Stimulated activated CD8-positive, alpha-beta memory T cell treated with anti-CD3 and anti-CD28 coated beads, Interleukin-4, amount 100 ng/mL, for 4 hours (primary cell): ENCODE data around the gene HSCB.
"Not testable (repeated sequence)": the region's sequence is repeated elsewhere in the genome, so short reads cannot be mapped to it uniquely, and the experiment has no call there.

Experiments used
- DNase-seq, 2 donors: peaks; one replicate each; pipeline ENCODE4 v3.0.0-alpha.2; 2020; ENCODE audit warnings: low read depth in 2 of 2, low spot score in 1 of 2

The HSCB gene

DNA sequence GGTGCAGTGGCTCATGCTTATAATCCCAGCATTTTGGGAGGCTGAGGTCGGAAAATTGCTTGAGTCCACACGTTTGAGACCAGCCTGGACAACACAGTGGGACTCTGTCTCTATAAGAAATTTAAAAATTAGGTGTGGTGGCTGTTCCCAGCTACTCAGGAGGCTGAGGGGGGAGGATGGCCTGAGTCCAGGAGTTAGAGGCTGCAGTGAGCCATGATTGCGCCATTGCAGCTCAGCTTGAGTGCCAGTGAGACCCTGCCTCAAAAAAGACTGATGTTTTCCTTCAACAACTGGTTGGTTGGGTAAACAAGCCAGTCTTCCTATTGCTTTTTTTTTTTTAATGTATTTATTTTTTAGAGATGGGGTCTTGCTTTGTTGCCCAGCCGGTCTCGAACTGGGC is 49.3 kb downstream of the HSCB start:
- DNase-seq = no peak

DNA sequence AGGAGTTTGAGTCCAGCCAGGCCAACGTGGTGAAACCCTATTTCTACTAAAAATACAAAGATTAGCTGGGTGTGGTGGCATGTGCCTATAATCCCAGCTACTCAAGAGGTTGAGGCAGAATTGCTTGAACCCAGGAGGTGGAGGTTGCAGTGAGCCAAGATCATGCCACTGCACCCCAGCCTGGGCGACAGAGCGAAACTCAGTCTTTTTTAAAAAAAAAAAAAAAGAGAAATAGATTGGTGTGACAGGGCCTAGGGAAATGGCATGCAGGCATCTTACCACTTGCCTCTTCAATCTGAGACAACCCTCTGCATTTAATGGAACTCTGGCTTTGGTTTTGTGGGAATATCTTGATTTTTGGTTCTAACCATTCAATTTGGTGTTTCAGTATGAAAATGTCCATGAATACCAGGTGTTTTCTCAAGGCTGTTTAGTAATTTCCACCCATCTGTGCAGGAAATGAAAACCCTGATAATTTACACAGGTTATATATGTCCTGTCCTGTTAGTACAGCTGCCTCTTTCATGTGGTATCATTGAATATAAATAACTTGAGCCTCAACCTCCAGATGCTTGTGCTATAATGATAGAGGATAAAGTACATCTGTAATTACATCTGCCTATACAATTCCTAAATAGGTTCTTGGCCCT is 50.1 kb downstream of the HSCB start:
- DNase-seq = no peak

DNA sequence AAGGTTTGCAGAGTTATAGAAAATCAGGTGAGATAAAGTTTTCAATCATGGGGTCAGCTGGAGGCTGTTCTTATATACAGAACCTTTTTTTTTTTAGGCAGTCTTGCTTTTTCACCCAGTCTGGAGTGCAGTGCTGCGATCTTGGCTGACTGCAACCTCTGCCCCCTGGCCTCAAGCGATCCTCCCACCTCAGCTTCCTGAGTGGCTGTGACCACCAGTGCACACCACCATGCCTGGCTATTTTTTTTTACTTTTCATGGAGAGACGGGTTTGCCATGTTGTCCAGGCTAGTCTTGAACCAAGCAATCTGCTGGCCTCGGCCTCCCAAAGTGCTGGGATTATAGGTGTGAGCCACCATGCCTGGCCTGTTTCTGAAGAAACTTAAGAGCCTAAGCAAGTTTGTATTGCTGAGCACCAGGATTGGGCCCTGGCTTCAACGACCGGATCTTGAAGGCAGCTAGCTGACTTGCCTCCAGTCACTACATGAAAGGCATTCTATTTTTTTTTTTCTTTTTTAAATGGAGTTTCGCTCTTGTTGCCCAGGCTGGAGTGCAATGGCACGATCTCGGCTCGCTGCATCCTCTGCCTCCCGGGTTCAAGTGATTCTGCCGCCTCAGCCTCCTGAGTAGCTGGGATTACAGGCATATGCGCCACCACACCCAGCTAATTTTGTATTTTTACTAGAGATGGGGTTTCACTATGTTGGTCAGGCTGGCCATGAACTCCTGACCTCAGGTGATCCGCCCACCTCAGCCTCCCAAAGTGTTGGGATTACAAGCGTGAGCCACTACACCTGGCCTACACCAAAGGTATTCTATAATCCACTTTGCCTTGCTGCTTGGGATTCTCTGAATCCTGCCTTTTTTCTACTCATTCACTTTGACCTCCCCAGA is 50.9 kb downstream of the HSCB start:
- no peak for DNase-seq

DNA sequence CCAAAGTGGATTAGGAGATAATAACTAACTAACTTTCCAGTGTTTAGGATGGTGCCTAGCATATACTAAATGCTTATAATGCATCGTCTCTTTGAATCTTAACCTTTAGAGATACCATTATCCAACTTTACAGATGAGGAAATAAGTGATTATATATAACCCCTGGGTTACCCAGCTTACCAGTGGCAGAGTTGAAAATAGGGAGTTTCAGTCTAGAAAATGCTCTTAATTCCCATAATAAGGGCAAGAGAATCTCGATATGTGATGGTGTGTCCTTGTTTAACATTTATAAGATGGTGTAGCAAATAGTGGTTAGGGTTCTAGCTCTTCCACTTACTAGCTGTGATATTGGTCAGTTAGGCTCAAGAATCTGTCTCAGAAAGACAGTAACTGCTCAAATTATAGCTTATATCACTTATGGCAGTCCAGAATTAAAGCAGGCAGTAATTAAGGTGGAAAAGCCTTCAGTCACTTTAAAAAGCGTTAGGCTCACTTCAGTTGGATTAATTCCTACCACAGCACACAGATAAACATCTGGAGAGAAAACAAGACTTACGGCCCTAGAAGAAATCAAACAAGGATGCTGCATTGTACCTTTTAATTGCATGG is 52.2 kb downstream of the HSCB start:
- no peak for DNase-seq

DNA sequence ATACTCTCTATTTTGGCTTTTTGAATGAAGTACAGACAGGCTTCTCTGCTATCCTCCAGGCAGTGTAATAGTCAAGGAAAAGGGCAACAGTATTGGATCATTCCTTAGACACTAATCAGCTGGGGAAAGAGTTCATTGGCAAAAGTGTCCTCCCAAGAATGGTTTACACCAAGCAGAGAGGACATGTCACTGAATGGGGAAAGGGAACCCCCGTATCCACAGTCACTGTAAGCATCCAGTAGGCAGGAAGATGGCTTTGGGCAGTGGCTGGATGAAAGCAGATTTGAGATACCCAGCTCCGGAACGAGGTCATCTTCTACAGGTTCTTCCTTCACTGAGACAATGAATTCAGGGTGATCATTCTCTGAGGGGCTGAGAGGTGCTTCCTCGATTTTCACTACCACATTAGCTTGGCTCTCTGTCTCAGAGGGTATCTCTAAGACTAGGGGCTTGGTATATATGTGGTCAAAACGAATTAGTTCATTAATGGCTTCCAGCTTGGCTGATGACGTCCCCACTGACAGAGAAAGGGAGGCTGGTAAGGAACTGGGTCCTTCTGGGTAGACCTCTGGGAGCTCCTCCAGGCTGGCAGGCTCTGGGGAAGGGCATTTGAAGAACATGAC is 53.3 kb downstream of the HSCB start:
- no peak for DNase-seq

DNA sequence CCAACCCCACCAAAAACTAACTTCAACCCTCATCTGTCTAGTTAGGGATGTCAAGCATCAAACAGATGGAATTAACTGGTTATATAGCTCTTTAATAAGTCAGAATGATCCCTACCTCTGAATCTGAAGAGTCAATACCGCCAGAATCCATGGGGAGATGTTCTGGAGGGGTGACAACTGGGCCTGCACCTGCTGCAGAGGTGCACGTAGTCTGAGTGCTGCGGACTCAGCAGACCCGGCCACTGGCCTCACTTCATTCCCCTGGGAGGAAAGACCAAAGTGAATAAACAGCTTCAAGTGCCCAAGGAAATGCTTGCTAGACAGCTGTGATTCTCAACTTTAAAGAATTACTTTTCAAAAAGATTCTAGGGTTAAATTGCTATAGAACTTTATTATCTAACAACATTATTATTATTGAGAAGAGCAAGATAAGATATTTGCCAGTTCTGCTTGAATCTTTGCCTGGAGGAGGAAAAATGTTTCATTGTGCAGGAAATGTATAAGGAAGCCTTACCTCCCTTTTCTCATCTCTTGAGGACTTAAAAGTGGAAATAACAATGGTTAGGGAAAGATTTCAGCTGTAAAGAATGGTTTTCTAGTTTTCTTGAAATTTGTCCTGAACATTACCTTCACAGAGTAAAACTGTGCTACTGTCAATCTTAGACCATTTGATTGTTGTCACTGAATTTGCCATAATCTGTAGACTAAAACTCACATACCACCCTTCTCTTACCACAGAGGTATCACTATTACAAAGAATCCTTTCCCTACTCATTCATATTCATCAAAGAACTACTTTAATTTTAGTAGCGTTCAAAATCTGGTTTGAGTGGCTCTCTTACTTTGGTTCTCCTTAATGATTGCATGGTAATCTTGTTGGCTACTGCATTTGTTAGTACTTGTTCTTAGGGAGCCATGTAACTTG is 54.4 kb downstream of the HSCB start:
- DNase-seq = no peak

DNA sequence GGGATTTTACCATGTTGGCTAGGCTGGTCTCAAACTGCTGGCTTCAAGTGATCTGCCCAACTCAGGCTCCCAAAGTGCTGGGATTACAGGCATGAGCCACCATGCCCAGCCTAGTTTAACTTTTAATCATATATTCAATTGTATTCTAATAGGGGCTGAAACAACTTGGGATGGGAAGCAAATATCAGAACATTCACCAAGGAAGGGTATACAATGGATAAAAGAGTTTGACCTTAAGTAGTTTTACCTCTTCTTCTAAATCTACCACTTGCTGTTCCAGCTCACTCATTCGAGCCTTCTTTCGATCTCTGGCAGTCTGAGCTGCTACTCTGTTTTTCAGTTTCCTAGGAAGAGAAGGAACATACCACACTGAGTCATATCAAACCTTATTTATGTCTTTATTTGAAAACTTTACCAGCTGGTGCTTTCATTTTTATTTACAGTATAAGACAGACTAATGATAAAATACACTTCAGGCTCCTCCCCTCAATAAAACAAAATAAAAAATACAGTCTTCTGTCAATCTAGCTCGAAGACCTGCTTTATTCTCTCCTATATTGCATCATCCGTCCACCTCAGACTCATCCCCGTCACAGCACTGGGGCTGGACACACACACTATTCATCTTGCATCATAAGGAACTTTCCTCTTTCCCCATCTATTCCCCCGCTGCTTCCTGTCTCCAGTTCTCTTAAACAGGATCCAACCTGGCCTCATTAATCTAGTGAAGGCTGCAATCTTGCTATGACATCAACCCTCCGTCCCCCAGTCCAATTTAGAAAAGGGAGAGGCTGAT is 57.2 kb downstream of the HSCB start:
- no peak for DNase-seq

DNA sequence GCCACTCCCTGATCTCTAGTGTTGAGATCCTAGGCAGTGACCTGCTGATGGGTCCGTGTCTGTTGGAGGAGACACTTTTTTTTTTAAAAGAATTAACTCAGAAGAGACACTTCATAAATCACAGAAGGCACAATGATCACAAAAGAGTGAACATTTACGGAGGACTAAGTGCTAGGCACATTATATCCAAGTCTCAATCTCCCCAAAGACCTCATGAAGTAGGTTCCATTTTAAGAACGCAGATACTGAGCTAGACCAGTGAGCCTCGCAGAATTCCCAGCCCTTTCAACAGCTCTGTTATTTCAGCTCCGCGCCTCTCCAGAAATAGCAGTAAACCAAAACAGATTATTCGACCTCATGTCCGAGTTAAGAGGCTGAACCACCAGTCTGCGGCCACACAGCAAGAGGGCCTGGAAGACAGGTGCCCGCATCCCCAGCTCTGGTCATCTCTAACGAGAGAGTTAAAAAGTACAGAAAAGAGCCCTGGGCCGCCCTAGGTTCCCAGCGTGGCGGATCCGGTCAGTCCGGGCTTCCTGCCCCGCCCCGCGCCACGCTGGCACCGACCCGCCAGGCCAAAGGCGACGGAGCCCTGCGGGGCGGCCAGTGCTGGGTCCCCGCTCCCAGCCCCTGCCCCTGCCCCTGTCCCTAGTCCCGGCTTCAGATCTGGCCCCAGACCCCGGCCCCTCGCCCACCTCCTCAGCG is 57.9 kb downstream of the HSCB start:
- DNase-seq = no peak

DNA sequence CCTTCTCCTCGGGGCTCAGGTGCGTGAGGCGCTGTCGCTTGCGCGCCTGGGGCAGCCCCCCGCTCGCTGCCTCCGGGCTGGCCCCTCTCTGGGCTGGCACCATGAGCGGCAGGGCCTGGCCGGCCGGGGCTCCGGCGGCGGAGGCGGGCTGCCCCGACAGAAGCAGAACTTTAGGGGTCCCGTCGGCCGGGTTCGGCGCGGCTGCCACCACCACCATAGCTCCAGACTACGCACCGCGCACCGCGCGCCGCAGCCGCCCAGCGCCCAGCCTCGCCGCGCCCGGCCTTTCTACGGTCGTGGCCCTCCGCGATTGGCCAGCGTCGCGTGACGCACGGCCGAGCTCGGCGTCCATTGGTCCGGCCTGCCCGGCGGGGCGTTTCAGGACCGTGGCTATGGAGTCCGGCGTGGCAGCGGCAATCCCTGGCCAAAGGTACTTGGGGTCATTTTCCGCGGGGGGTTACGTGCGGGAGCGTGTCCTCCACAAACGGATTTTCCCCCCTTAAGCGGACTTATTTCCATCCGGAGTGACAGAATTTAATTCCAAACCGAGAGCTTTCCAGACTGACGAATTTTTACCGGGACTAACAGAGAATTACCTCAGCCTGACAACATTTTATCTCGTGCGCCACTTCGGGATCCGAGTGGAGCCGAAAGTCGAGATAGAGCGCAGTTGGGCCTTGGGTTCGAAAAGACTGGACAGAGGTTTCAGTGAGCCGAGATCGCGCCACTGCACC is 58.6 kb downstream of the HSCB start, which contains the start of gene XBP1:
Gene XBP1 (minus strand): TSS at position 262 of the 734 bp plus-strand sequence.
- DNase-seq = peak; percentile 74 to 80

DNA sequence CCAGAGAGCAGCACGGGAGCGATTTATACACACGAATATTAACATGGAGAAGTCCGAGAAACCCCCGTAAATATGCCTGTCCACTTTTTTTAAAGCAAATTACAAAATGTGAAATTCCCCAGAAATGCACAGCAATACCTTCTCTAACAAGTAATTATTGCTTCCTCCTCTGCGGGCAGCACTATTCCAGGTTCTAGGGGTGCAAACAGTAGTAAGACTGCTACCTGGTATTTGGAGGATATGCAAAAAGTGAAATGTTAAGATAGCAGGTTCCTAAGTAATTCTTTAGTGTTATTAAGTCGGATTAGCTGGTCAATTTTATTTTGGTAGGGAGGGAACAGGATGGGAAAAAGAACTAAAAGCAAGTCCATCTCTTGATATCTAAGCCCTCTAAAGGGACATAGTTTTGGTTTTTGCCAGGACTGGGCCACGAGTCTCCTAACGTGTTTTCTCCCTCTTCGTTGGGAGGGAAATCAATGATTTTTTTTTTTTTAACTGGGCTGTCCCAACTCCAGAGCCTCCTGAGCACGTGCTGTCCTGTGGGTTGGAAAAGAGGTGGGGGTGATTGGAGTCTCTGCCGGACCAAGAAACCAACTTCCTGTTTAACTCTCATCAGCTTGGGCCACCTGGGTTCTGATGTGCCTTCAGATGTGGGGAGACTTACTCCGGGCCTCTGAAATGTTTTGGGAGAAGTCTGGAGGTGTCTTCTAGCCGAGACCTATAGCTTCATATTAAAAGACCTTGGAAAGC is 60.2 kb downstream of the HSCB start:
- no peak for DNase-seq

DNA sequence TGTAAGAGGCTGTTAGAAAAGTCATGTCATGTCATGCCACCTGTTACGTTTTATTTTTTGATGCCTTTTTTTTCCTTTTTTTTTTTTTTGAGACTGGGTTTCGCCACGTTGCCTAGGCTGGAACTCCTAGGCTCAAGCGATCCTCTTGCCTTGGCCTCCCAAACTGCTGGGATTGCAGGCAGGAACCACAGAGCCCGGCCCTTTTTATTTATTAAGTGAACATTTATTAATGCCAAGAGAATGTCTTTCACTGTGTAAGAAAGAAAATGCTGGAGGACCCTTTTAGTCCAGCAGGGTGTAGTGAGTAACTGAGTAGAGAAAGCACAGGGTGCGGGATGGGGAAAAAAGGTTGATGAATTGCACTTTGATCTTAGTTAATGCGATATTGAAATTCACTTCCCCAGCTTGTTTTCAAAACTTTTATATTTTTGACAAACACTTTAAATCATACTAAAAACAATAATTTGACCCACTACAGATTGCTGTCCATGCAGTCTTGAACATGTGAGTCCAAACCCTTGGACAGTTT is 60.8 kb downstream of the HSCB start:
- no peak for DNase-seq

DNA sequence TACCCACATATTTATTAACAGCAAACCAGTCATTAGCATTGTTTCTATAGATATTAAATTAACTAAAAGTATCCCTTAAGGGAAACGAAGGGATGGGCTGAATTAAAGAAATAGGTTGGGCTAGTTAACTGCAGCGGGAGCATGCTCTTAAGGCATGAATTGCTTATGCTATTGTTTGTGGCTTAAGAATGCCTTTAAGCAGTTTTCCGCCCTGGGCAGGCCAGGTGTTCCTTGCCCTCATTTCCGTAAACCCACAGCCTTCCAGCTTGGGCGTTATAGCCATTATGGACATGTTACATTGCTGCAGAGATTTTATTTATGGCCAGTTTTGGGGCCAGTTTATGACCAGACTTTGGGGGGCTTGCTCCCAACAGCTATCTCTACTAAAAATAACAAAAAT is 63.6 kb downstream of the HSCB start:
- DNase-seq = not testable (repeated sequence)
